ENCODE data around the gene COL13A1. TPM values are rescaled to one million over a fixed set of nuclear protein-coding genes. Genes with fewer than 3 reads are reported as not detected.

COL13A1 gene
- total and polyA plus RNA-seq, 2 donors (not counting 1 experiment from before 2014, with no cell fraction given) = 5.7 to 7.4 TPM

- no peaks in the 10 kb centered on the region for H3K9me3 ChIP-seq (ENCODE audit: control insufficient read depth, insufficient read depth, low read depth, low read length)
- peaks cover 6% of the 10 kb centered on the region for H3K4me1 ChIP-seq (ENCODE audit: control insufficient read depth, extremely low read depth, insufficient read depth, low read length)
- H3K36me3 ChIP-seq (ENCODE audit: control insufficient read depth, insufficient read depth, low read length) = no peaks in the 10 kb centered on the region
- H2AFZ ChIP-seq (ENCODE audit: low read length) = no peak overlapping the region
- no peak overlapping the region for H3K9ac ChIP-seq (ENCODE audit: insufficient read depth, low read length)
- H3K27ac ChIP-seq (ENCODE audit: insufficient read depth, low read length) = no peak overlapping the region
- TF ChIP-seq EZH2 (IDR thresholded peaks at IDR 0.05; ENCODE audit: low read length, missing control alignments) (no peak), CTCF (conservative IDR thresholded peaks at IDR 0.05 in 1 of 2, IDR thresholded peaks at IDR 0.05 in 1 of 2; ENCODE audit: low read depth in 1 of 2, low read length in 2 of 2) (no peak)
- no peak overlapping the region for H3K4me2 ChIP-seq (ENCODE audit: extremely low read depth, insufficient read depth, low read length)
- H3K27me3 ChIP-seq (ENCODE audit: control insufficient read depth, insufficient read depth, low read length) = no peaks in the 10 kb centered on the region
- no peaks in the 10 kb centered on the region for H4K20me1 ChIP-seq (ENCODE audit: control insufficient read depth, extremely low read depth, insufficient read depth, low read length)
- no peak overlapping the region for H3K4me3 ChIP-seq (replicated peaks in 1 of 4; ENCODE audit: control extremely low read depth in 1 of 4, insufficient read depth in 1 of 4, low read depth in 3 of 4, low read length in 4 of 4)
- H3K79me2 ChIP-seq (ENCODE audit: control insufficient read depth, insufficient read depth, low read length) = no peaks in the 10 kb centered on the region
- no peak for DNase-seq (ENCODE audit: low read depth in 2 of 2)
These were observed 92.5 kb downstream of the COL13A1 start for GRCh38 chr10:69894156-69894555.

- Histone ChIP-seq H3K79me2 (ENCODE audit: control insufficient read depth, insufficient read depth, low read length) (no peaks in the 10 kb centered on the region), H3K9me3 (ENCODE audit: control insufficient read depth, insufficient read depth, low read depth, low read length) (no peaks in the 10 kb centered on the region), H3K36me3 (ENCODE audit: control insufficient read depth, insufficient read depth, low read length) (no peaks in the 10 kb centered on the region), H3K27ac (ENCODE audit: insufficient read depth, low read length) (peak overlapping the region; percentile 72), H3K4me3 (replicated peaks in 1 of 4; ENCODE audit: control extremely low read depth in 1 of 4, insufficient read depth in 1 of 4, low read depth in 3 of 4, low read length in 4 of 4) (no peak overlapping the region), H4K20me1 (ENCODE audit: control insufficient read depth, extremely low read depth, insufficient read depth, low read length) (no peaks in the 10 kb centered on the region), H3K27me3 (ENCODE audit: control insufficient read depth, insufficient read depth, low read length) (no peaks in the 10 kb centered on the region), H2AFZ (ENCODE audit: low read length) (no peak overlapping the region), H3K9ac (ENCODE audit: insufficient read depth, low read length) (no peak overlapping the region), H3K4me1 (ENCODE audit: control insufficient read depth, extremely low read depth, insufficient read depth, low read length) (peaks cover 6% of the 10 kb centered on the region), H3K4me2 (ENCODE audit: extremely low read depth, insufficient read depth, low read length) (peak overlapping the region; percentile 33)
- no peak for TF ChIP-seq CTCF (conservative IDR thresholded peaks at IDR 0.05 in 1 of 2, IDR thresholded peaks at IDR 0.05 in 1 of 2; ENCODE audit: low read depth in 1 of 2, low read length in 2 of 2)
- TF ChIP-seq EZH2 (IDR thresholded peaks at IDR 0.05; ENCODE audit: low read length, missing control alignments) = no peak
- peak; percentile 49 to 78 for DNase-seq (ENCODE audit: low read depth in 2 of 2)
These were observed 94.1 kb downstream of the COL13A1 start for GRCh38 chr10:69895759-69896158.

- no peak overlapping the region for H3K4me2 ChIP-seq (ENCODE audit: extremely low read depth, insufficient read depth, low read length)
- no peak overlapping the region for H2AFZ ChIP-seq (ENCODE audit: low read length)
- no peak overlapping the region for H3K4me3 ChIP-seq (replicated peaks in 1 of 4; ENCODE audit: control extremely low read depth in 1 of 4, insufficient read depth in 1 of 4, low read depth in 3 of 4, low read length in 4 of 4)
- no peaks in the 10 kb centered on the region for H3K79me2 ChIP-seq (ENCODE audit: control insufficient read depth, insufficient read depth, low read length)
- H3K4me1 ChIP-seq (ENCODE audit: control insufficient read depth, extremely low read depth, insufficient read depth, low read length) = peaks cover 6% of the 10 kb centered on the region
- H3K27me3 ChIP-seq (ENCODE audit: control insufficient read depth, insufficient read depth, low read length) = no peaks in the 10 kb centered on the region
- H3K36me3 ChIP-seq (ENCODE audit: control insufficient read depth, insufficient read depth, low read length) = no peaks in the 10 kb centered on the region
- H3K9me3 ChIP-seq (ENCODE audit: control insufficient read depth, insufficient read depth, low read depth, low read length) = no peaks in the 10 kb centered on the region
- H4K20me1 ChIP-seq (ENCODE audit: control insufficient read depth, extremely low read depth, insufficient read depth, low read length) = no peaks in the 10 kb centered on the region
- H3K27ac ChIP-seq (ENCODE audit: insufficient read depth, low read length) = peak overlapping the region; percentile 72
- no peak overlapping the region for H3K9ac ChIP-seq (ENCODE audit: insufficient read depth, low read length)
- DNase-seq (ENCODE audit: low read depth in 2 of 2) = no peak
- TF ChIP-seq CTCF (conservative IDR thresholded peaks at IDR 0.05 in 1 of 2, IDR thresholded peaks at IDR 0.05 in 1 of 2; ENCODE audit: low read depth in 1 of 2, low read length in 2 of 2) (no peak), EZH2 (IDR thresholded peaks at IDR 0.05; ENCODE audit: low read length, missing control alignments) (no peak)
These were observed 95.0 kb downstream of the COL13A1 start for GRCh38 chr10:69896606-69897231.
